HepG2 (cell line): Measurements from ENCODE around the gene IRF2BPL. TPM values are rescaled to one million over a fixed set of nuclear protein-coding genes. Genes with fewer than 3 reads are reported as not detected.

Experiments used
- ATAC-seq: fragments of 200-7000 bp; cut with Tn5 transposase; 3 replicates; pipeline ENCODE4 v1.9.1; 2020; ENCODE audit warnings: mild to moderate bottlenecking, moderate library complexity
- BruUV-seq: library from RNA; stranded (reverse); fragments of 400-500 nt; replicated peaks from 2 replicates; lab custom pipeline; 2021; lab: Mats Ljungman, UMichigan
- CTCF ChIA-PET: fragments of 300-600 bp; formaldehyde crosslinking; extraction: SDS; loops from one replicate; lab custom pipeline; 2021; ENCODE audit warnings: low total read pairs, inconsistent platforms, low intra/inter-chr PET ratio; lab: Yijun Ruan, JAX
- POLR2A ChIA-PET: fragments of 350-600 bp; sonication (Branson Sonifier 250); formaldehyde crosslinking; loops from one replicate; lab custom pipeline; 2020; ENCODE audit warnings: antibody characterized with exemption, inconsistent platforms; lab: Yijun Ruan, JAX
- DNase-seq: peaks from one replicate; pipeline ENCODE4 v3.0.0-alpha.2; 2015; ENCODE audit warnings: low spot score
- FAIRE-seq: peaks from 3 replicates; lab custom pipeline; 2011; peaks lifted over from hg19 to GRCh38; lab: Jason Lieb, UNC
- H2AFZ ChIP-seq: one replicate; pipeline ENCODE4 v1.6.1; 2011; ENCODE audit warnings: low read length, inconsistent platforms
- H3K27ac ChIP-seq: fragments of 300-600 bp; 3 replicates; pipeline ENCODE4 v1.8.0; 2011; ENCODE audit warnings: mixed run types, mild to moderate bottlenecking, mixed read lengths, low read length, inconsistent platforms; ENCODE audit not compliant: insufficient read depth; ENCODE audit errors: extremely low read length
- H3K27me3 ChIP-seq, 2 experiments: fragments of 200-600 bp in 1 of 2; 2 replicates in 1 of 2; 3 replicates in 1 of 2; pipeline versions ENCODE4 v1.6.0 to v1.8.0; 2011; ENCODE audit warnings: low read length in 2 of 2, mild to moderate bottlenecking in 2 of 2, moderate library complexity in 2 of 2, inconsistent platforms in 1 of 2; ENCODE audit not compliant: insufficient read depth in 2 of 2, control insufficient read depth in 1 of 2
- H3K36me3 ChIP-seq, 2 experiments: fragments of 200-600 bp in 1 of 2; replicated peaks in 1 of 2; 2 replicates in 1 of 2; 3 replicates in 1 of 2; pipeline versions ENCODE4 v1.5.1 to v1.8.0; 2011; ENCODE audit warnings: low read length in 2 of 2, inconsistent platforms in 1 of 2; ENCODE audit not compliant: insufficient read depth in 2 of 2, control insufficient read depth in 1 of 2
- H3K4me1 ChIP-seq: 2 replicates; pipeline ENCODE4 v1.5.1; 2012; ENCODE audit warnings: low read length, inconsistent platforms; ENCODE audit not compliant: insufficient read depth
- H3K4me2 ChIP-seq: 2 replicates; pipeline ENCODE4 v1.6.0; 2011; ENCODE audit warnings: low read depth, low read length, inconsistent platforms
- H3K4me3 ChIP-seq, 3 experiments: fragments of 200-600 bp in 1 of 3; sonication (generic), shearing (Covaris generic) in 1 of 3; replicated peaks in 1 of 3; 2 replicates each; pipeline ENCODE4 v1.5.1; 2011 to 2016; ENCODE audit warnings: low read length in 3 of 3, inconsistent platforms in 2 of 3, low read depth in 2 of 3, mild to moderate bottlenecking in 2 of 3, control low read depth in 1 of 3, mixed read lengths in 1 of 3; ENCODE audit not compliant: insufficient read depth in 1 of 3
- H3K79me2 ChIP-seq: one replicate; pipeline ENCODE4 v1.6.1; 2011; ENCODE audit warnings: low read length, inconsistent platforms; ENCODE audit not compliant: insufficient read depth
- H3K9ac ChIP-seq: 2 replicates; pipeline ENCODE4 v1.6.0; 2011; ENCODE audit warnings: mild to moderate bottlenecking, low read depth, low read length, inconsistent platforms; ENCODE audit not compliant: insufficient read depth
- H3K9me3 ChIP-seq: 2 replicates; pipeline ENCODE4 v1.5.1; 2012; ENCODE audit warnings: mild to moderate bottlenecking, low read length
- H4K20me1 ChIP-seq: 2 replicates; pipeline ENCODE4 v1.6.0; 2011; ENCODE audit warnings: inconsistent platforms, mild to moderate bottlenecking, low read length, moderate library complexity; ENCODE audit not compliant: insufficient read depth
- HNRNPL ChIP-seq: fragments of 200-400 bp; formaldehyde crosslinking; IDR thresholded peaks from 2 replicates; pipeline ENCODE4 v1.6.1; 2017; ENCODE audit warnings: mild to moderate bottlenecking, low read depth, low read length
- ZFP62 ChIP-seq: sonication (generic); formaldehyde crosslinking; IDR thresholded peaks from 2 replicates; pipeline ENCODE4 v1.4.0; 2020; ENCODE audit warnings: missing genetic modification reagents
- ZNF468 ChIP-seq: sonication (generic); formaldehyde crosslinking; IDR thresholded peaks from 2 replicates; pipeline ENCODE4 v1.8.0; 2022; ENCODE audit warnings: mild to moderate bottlenecking, moderate library complexity, missing genetic modification reagents
- WGBS: methylation state at CpG from one replicate; pipeline ENCODE4 v1.1.6; 2017; ENCODE audit warnings: low lambda C conversion rate; 5-methylcytosine and 5-hydroxymethylcytosine counted together
- in situ Hi-C: cut with HindIII; loops from 2 replicates; pipeline ENCODE4 v1.10.0; 2017; ENCODE audit warnings: low pct_unique_long_range_greater_than_20kb; ENCODE audit not compliant: extremely low pct_ligation_motif_present
- intact Hi-C: fragments of 100-400 bp; cut with micrococcal nuclease; formaldehyde crosslinking; loops from one replicate; pipeline ENCODE4 v1.10.0; 2022; ENCODE audit not compliant: unreplicated experiment
- polyA plus RNA-seq, 8 experiments: library from polyadenylated mRNA; depleted of rRNA in 3 of 8; stranded (reverse) in 7 of 8; unstranded in 1 of 8; fragments of >200 nt; fragmentation: Illumina TruSeq in 4 of 8; extraction: Trizol in 4 of 8; gene quantifications; 2 replicates each; pipeline versions ENCODE4 v1.2.1 to v1.2.3, GENCODE V29; 2011 to 2016; ENCODE audit warnings: low read depth in 4 of 8, missing spikeins in 1 of 8, mixed read lengths in 1 of 8; ENCODE audit not compliant: insufficient read depth in 1 of 8
- total RNA-seq, 5 experiments: library from RNA; depleted of rRNA; stranded (reverse); fragments of >200 nt; fragmentation: Illumina TruSeq; extraction: Trizol; gene quantifications; 2 replicates each; pipeline ENCODE4 v1.2.3, GENCODE V29; 2016; ENCODE audit warnings: low read depth in 1 of 5
- TF ChIP-seq, protein P1 (sequence below): sonication (generic); formaldehyde crosslinking; IDR thresholded peaks from 2 replicates; pipeline ENCODE4 v1.4.0; 2020; ENCODE audit warnings: missing genetic modification reagents, borderline replicate concordance
- TF ChIP-seq, protein P2 (sequence below): sonication (generic); formaldehyde crosslinking; IDR thresholded peaks from 2 replicates; pipeline ENCODE4 v1.5.1; 2020; ENCODE audit warnings: mild to moderate bottlenecking, missing genetic modification reagents, moderate library complexity
- TF ChIP-seq, protein P3 (sequence below): sonication (generic); formaldehyde crosslinking; IDR thresholded peaks from 2 replicates; pipeline ENCODE4 v1.9.0; 2021; ENCODE audit warnings: missing genetic modification reagents, mild to moderate bottlenecking, borderline replicate concordance
- TF ChIP-seq, protein P4 (sequence below): sonication (generic); formaldehyde crosslinking; IDR thresholded peaks from 2 replicates; pipeline ENCODE4 v1.8.1; 2023; ENCODE audit warnings: missing genetic modification reagents, mild to moderate bottlenecking, borderline replicate concordance
- TF ChIP-seq, protein P5 (sequence below): sonication (generic); formaldehyde crosslinking; IDR thresholded peaks from 2 replicates; pipeline ENCODE4 v1.4.0; 2020; ENCODE audit warnings: mild to moderate bottlenecking, low read depth, missing genetic modification reagents

IRF2BPL gene
- total and polyA plus RNA-seq, 2 of the 13 experiments (the other 11 are each of a cell fraction or from before 2014, with no cell fraction given) = 6.6 to 8.4 TPM

DNA sequence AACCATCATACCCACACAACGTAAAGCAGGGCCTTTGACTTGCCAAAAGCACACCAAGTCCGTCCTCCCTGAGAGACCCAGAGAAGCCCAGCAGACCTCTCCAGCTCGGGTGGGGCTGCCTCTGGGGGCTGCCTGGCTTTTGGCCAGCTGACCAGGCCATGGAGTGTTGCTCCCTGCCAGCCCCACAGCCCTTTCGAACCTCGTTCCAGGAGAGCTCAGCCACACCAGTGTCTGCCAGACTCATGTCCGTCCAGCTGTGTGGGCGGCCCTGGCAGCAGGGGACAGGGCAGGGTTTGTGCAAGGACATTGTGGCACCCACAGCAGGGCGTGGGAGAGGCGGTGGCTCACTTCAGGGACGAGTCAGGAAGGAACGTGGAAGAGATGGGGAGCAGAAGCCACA, 22.6 kb upstream of the IRF2BPL start:
- no peak for FAIRE-seq
- Histone ChIP-seq H3K4me3 (peak overlapping the region in 1 of 3 experiments; percentile 42; a peak in 1 of 6 replicates), H3K27ac (no peak overlapping the region), H3K9ac (0 out of 2 replicates have a peak overlapping the region, but pooled peaks have one; percentile 14), H4K20me1 (no peaks in the 10 kb centered on the region), H3K36me3 (no peaks in the 10 kb centered on the region), H3K4me2 (peak overlapping the region; percentile 46), H2AFZ (peak overlapping the region; percentile 52), H3K9me3 (no peaks in the 10 kb centered on the region; the same call in 1 of the 2 replicates), H3K79me2 (no peaks in the 10 kb centered on the region), H3K27me3 (peaks cover 0 to 3% of the 10 kb centered on the region in 2 experiments; a peak in 1 of 5 replicates), H3K4me1 (peaks cover 36% of the 10 kb centered on the region)
- in situ Hi-C loops (no loop called here), intact Hi-C loops (no loop called here)
- BruUV-seq = no TSS peak
- ChIA-PET CTCF (interaction anchor here (0.9 kb wide), 1 partner anchor 138 kb away, joined by 3 read pairs; no protein-coding TSS in a partner anchor), POLR2A (interaction anchor here (1.2 kb wide), 1 partner anchor 89 kb away, joined by 6 read pairs; no protein-coding TSS in a partner anchor)
- WGBS = 24% methylated on average over 4 of the region's 11 CpGs
- TF ChIP-seq ZFP62 (CRISPR knock-in tag) (no peak), HNRNPL (peak; percentile 68; the same call in 1 of the 2 replicates), ZNF468 (CRISPR knock-in tag) (no peak)
- TF ChIP-seq, protein P1, sequence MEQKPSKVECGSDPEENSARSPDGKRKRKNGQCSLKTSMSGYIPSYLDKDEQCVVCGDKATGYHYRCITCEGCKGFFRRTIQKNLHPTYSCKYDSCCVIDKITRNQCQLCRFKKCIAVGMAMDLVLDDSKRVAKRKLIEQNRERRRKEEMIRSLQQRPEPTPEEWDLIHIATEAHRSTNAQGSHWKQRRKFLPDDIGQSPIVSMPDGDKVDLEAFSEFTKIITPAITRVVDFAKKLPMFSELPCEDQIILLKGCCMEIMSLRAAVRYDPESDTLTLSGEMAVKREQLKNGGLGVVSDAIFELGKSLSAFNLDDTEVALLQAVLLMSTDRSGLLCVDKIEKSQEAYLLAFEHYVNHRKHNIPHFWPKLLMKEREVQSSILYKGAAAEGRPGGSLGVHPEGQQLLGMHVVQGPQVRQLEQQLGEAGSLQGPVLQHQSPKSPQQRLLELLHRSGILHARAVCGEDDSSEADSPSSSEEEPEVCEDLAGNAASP (CRISPR knock-in tag) = no peak
- TF ChIP-seq, protein P2, sequence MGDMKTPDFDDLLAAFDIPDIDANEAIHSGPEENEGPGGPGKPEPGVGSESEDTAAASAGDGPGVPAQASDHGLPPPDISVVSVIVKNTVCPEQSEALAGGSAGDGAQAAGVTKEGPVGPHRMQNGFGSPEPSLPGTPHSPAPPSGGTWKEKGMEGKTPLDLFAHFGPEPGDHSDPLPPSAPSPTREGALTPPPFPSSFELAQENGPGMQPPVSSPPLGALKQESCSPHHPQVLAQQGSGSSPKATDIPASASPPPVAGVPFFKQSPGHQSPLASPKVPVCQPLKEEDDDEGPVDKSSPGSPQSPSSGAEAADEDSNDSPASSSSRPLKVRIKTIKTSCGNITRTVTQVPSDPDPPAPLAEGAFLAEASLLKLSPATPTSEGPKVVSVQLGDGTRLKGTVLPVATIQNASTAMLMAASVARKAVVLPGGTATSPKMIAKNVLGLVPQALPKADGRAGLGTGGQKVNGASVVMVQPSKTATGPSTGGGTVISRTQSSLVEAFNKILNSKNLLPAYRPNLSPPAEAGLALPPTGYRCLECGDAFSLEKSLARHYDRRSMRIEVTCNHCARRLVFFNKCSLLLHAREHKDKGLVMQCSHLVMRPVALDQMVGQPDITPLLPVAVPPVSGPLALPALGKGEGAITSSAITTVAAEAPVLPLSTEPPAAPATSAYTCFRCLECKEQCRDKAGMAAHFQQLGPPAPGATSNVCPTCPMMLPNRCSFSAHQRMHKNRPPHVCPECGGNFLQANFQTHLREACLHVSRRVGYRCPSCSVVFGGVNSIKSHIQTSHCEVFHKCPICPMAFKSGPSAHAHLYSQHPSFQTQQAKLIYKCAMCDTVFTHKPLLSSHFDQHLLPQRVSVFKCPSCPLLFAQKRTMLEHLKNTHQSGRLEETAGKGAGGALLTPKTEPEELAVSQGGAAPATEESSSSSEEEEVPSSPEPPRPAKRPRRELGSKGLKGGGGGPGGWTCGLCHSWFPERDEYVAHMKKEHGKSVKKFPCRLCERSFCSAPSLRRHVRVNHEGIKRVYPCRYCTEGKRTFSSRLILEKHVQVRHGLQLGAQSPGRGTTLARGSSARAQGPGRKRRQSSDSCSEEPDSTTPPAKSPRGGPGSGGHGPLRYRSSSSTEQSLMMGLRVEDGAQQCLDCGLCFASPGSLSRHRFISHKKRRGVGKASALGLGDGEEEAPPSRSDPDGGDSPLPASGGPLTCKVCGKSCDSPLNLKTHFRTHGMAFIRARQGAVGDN (CRISPR knock-in tag) = peak; percentile 25; the same call in 1 of the 2 replicates
- TF ChIP-seq, protein P3, sequence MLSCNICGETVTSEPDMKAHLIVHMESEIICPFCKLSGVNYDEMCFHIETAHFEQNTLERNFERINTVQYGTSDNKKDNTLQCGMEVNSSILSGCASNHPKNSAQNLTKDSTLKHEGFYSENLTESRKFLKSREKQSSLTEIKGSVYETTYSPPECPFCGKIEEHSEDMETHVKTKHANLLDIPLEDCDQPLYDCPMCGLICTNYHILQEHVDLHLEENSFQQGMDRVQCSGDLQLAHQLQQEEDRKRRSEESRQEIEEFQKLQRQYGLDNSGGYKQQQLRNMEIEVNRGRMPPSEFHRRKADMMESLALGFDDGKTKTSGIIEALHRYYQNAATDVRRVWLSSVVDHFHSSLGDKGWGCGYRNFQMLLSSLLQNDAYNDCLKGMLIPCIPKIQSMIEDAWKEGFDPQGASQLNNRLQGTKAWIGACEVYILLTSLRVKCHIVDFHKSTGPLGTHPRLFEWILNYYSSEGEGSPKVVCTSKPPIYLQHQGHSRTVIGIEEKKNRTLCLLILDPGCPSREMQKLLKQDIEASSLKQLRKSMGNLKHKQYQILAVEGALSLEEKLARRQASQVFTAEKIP (CRISPR knock-in tag) = no peak
- TF ChIP-seq, protein P4, sequence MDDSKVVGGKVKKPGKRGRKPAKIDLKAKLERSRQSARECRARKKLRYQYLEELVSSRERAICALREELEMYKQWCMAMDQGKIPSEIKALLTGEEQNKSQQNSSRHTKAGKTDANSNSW (CRISPR knock-in tag) = no peak
- TF ChIP-seq, protein P5, sequence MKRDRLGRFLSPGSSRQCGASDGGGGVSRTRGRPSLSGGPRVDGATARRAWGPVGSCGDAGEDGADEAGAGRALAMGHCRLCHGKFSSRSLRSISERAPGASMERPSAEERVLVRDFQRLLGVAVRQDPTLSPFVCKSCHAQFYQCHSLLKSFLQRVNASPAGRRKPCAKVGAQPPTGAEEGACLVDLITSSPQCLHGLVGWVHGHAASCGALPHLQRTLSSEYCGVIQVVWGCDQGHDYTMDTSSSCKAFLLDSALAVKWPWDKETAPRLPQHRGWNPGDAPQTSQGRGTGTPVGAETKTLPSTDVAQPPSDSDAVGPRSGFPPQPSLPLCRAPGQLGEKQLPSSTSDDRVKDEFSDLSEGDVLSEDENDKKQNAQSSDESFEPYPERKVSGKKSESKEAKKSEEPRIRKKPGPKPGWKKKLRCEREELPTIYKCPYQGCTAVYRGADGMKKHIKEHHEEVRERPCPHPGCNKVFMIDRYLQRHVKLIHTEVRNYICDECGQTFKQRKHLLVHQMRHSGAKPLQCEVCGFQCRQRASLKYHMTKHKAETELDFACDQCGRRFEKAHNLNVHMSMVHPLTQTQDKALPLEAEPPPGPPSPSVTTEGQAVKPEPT (CRISPR knock-in tag) = no peak
- peak; percentile 27; the same call in 1 of the 3 replicates for ATAC-seq
- no peak for DNase-seq
